HepG2 (cell line): ENCODE measurements around the gene ANXA3. TPM values are rescaled to one million over a fixed set of nuclear protein-coding genes. Genes with fewer than 3 reads are reported as not detected.

Experiments
- ATF7-NPFF ChIP-seq: sonication (generic); formaldehyde crosslinking; IDR thresholded peaks from 2 replicates; pipeline ENCODE4 v1.8.1; 2023; ENCODE audit warnings: mild to moderate bottlenecking, low read depth, missing genetic modification reagents, moderate library complexity
- EP300 ChIP-seq, 3 experiments: sonication (generic) in 1 of 3; formaldehyde crosslinking in 1 of 3; IDR thresholded peaks; 2 replicates each; pipeline versions ENCODE4 v1.5.1 to v1.6.1; 2011 to 2020; ENCODE audit warnings: low read depth in 2 of 3, low read length in 2 of 3, borderline replicate concordance in 1 of 3, improper control_type of control experiment in 1 of 3, mild to moderate bottlenecking in 1 of 3, missing genetic modification reagents in 1 of 3, moderate library complexity in 1 of 3
- KLF11 ChIP-seq: IDR thresholded peaks from 2 replicates; pipeline ENCODE4 v1.6.1; 2016; ENCODE audit warnings: missing compliant biosample characterization
- SMC3 ChIP-seq: IDR thresholded peaks from 2 replicates; pipeline ENCODE4 v1.6.1; 2011; ENCODE audit warnings: low read length, improper control_type of control experiment
- SRY ChIP-seq: sonication (generic); formaldehyde crosslinking; IDR thresholded peaks from 2 replicates; pipeline ENCODE4 v1.8.0; 2022; ENCODE audit warnings: mild to moderate bottlenecking, missing genetic modification reagents
- STAG1 ChIP-seq: sonication (generic); formaldehyde crosslinking; IDR thresholded peaks from 2 replicates; pipeline ENCODE4 v1.4.0; 2020; ENCODE audit warnings: missing genetic modification reagents
- THAP7 ChIP-seq: sonication (generic); formaldehyde crosslinking; IDR thresholded peaks from 2 replicates; pipeline ENCODE4 v1.8.1; 2023; ENCODE audit warnings: mild to moderate bottlenecking, missing genetic modification reagents
- ZFP90 ChIP-seq: sonication (generic); formaldehyde crosslinking; IDR thresholded peaks from 2 replicates; pipeline ENCODE4 v1.8.0; 2022; ENCODE audit warnings: missing genetic modification reagents, mild to moderate bottlenecking, inconsistent platforms, borderline replicate concordance
- ZHX2 ChIP-seq, 2 experiments: sonication (generic) in 1 of 2; formaldehyde crosslinking in 1 of 2; IDR thresholded peaks; 2 replicates each; pipeline versions ENCODE4 v1.6.1 to v1.9.0; 2014 to 2022; ENCODE audit warnings: antibody characterized with exemption in 1 of 2, borderline replicate concordance in 1 of 2, inconsistent platforms in 1 of 2, low read depth in 1 of 2, missing genetic modification reagents in 1 of 2
- ZMYM3 ChIP-seq: sonication (generic); formaldehyde crosslinking; IDR thresholded peaks from 2 replicates; pipeline ENCODE4 v1.5.1; 2020; ENCODE audit warnings: mild to moderate bottlenecking, missing genetic modification reagents
- ZNF501 ChIP-seq: sonication (generic); formaldehyde crosslinking; IDR thresholded peaks from 2 replicates; pipeline ENCODE4 v1.5.1; 2020; ENCODE audit warnings: mild to moderate bottlenecking, moderate library complexity, missing genetic modification reagents
- polyA plus RNA-seq, 8 experiments: library from polyadenylated mRNA; depleted of rRNA in 3 of 8; stranded (reverse) in 7 of 8; unstranded in 1 of 8; fragments of >200 nt; fragmentation: Illumina TruSeq in 4 of 8; extraction: Trizol in 4 of 8; gene quantifications; 2 replicates each; pipeline versions ENCODE4 v1.2.1 to v1.2.3, GENCODE V29; 2011 to 2016; ENCODE audit warnings: low read depth in 4 of 8, missing spikeins in 1 of 8, mixed read lengths in 1 of 8; ENCODE audit not compliant: insufficient read depth in 1 of 8
- total RNA-seq, 5 experiments: library from RNA; depleted of rRNA; stranded (reverse); fragments of >200 nt; fragmentation: Illumina TruSeq; extraction: Trizol; gene quantifications; 2 replicates each; pipeline ENCODE4 v1.2.3, GENCODE V29; 2016; ENCODE audit warnings: low read depth in 1 of 5

The ANXA3 gene
- total and polyA plus RNA-seq, 2 of the 13 experiments (the other 11 are each of a cell fraction or from before 2014, with no cell fraction given): 6.5 to 6.9 TPM

- no peak for TF ChIP-seq ZHX2 (IDR thresholded peaks at IDR 0.05; ENCODE audit: low read depth)
- TF ChIP-seq ZHX2 (CRISPR knock-in tag; IDR thresholded peaks at IDR 0.05; ENCODE audit: borderline replicate concordance): no peak
- no peak for TF ChIP-seq THAP7
- no peak for TF ChIP-seq EP300 (IDR thresholded peaks at IDR 0.05; ENCODE audit: low read depth in 2 of 2, low read length in 2 of 2)
- TF ChIP-seq EP300 (CRISPR knock-in tag; IDR thresholded peaks at IDR 0.05; ENCODE audit: borderline replicate concordance): no peak
- TF ChIP-seq SMC3: peak; percentile 62
- no peak for TF ChIP-seq ATF7-NPFF
- no peak for TF ChIP-seq ZMYM3 (CRISPR knock-in tag)
- no peak for TF ChIP-seq ZFP90 (CRISPR knock-in tag)
- TF ChIP-seq STAG1 (CRISPR knock-in tag): peak; percentile 81
- TF ChIP-seq ZNF501 (CRISPR knock-in tag): no peak
- no peak for TF ChIP-seq KLF11
- TF ChIP-seq SRY (CRISPR knock-in tag): no peak
These were observed 34.4 kb upstream of the ANXA3 start (continued) for GRCh38 chr4:78517050-78517652.
